ENCODE results near the gene ARHGAP32.

DNA sequence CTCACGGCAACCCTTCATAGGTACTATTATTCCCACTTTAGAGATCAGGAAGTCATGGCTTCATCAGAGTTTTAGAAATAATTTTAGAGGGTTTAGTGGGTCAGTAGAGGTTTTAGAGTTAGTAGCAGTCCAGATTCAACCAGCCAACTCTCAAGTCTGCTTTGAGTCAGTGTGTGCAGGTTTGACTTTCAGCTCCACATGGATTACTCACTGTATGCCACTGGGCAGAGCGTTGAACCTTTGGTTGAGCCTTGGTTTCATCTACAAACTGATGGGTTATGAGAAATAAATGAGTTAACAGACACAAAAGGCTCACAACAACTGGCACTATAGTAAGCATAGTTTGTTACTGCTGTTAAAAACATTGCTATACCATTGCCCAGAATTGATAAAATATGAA lies 230.5 kb downstream of the ARHGAP32 start:
- TF ChIP-seq, protein P1, sequence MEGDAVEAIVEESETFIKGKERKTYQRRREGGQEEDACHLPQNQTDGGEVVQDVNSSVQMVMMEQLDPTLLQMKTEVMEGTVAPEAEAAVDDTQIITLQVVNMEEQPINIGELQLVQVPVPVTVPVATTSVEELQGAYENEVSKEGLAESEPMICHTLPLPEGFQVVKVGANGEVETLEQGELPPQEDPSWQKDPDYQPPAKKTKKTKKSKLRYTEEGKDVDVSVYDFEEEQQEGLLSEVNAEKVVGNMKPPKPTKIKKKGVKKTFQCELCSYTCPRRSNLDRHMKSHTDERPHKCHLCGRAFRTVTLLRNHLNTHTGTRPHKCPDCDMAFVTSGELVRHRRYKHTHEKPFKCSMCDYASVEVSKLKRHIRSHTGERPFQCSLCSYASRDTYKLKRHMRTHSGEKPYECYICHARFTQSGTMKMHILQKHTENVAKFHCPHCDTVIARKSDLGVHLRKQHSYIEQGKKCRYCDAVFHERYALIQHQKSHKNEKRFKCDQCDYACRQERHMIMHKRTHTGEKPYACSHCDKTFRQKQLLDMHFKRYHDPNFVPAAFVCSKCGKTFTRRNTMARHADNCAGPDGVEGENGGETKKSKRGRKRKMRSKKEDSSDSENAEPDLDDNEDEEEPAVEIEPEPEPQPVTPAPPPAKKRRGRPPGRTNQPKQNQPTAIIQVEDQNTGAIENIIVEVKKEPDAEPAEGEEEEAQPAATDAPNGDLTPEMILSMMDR (IDR thresholded peaks at IDR 0.05): no peak
- no peak for TF ChIP-seq ZFX (IDR thresholded peaks at IDR 0.05; ENCODE audit: borderline replicate concordance)

Measured in 22Rv1 (cell line).